GM13976 (cell line): ENCODE measurements around the gene ZSWIM5.
"Not testable (repeated sequence)": the region's sequence is repeated elsewhere in the genome, so short reads cannot be mapped to it uniquely, and the experiment has no call there.

Source experiments
- DNase-seq: peaks from one replicate; pipeline ENCODE4 v3.0.0; 2012; ENCODE audit warnings: low spot score
- in situ Hi-C: fragments of 300-500 bp; cut with MboI; formaldehyde crosslinking; loops from one replicate; pipeline ENCODE4 v1.12.0; 2022; ENCODE audit warnings: low sequenced_read_pairs, mixed read lengths, inconsistent platforms; ENCODE audit not compliant: unreplicated experiment
- TF ChIP-seq, protein P1 (sequence below): IDR thresholded peaks from 2 replicates; pipeline ENCODE4 v1.5.1; 2012; ENCODE audit warnings: borderline replicate concordance, mild to moderate bottlenecking; ENCODE audit not compliant: insufficient read depth; ENCODE audit errors: extremely low read depth, missing control alignments, control extremely low read depth

ZSWIM5 gene

DNA sequence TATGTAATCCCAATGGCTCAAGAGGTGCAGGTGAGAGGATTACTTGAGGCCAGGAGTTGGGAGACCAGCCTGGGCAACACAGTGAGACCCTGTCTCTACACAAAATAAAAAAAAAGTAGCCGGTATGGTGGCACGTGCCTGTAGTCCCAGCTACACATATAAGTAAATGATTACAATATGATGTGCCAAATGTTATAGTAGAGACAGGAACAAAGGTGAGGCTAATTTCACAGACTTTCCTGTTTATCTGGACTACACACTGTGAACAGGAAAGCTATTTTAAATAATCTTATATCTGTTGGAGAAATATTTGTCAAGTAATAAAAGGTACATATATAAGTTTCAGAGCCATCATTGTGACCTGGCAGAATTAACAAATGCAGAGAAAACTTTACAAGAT is 116.7 kb downstream of the ZSWIM5 start:
- TF ChIP-seq, protein P1, sequence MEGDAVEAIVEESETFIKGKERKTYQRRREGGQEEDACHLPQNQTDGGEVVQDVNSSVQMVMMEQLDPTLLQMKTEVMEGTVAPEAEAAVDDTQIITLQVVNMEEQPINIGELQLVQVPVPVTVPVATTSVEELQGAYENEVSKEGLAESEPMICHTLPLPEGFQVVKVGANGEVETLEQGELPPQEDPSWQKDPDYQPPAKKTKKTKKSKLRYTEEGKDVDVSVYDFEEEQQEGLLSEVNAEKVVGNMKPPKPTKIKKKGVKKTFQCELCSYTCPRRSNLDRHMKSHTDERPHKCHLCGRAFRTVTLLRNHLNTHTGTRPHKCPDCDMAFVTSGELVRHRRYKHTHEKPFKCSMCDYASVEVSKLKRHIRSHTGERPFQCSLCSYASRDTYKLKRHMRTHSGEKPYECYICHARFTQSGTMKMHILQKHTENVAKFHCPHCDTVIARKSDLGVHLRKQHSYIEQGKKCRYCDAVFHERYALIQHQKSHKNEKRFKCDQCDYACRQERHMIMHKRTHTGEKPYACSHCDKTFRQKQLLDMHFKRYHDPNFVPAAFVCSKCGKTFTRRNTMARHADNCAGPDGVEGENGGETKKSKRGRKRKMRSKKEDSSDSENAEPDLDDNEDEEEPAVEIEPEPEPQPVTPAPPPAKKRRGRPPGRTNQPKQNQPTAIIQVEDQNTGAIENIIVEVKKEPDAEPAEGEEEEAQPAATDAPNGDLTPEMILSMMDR: no peak
- in situ Hi-C loops: loop anchor here (10.0 kb wide), 1 partner anchor 55 kb away; no protein-coding TSS in a partner anchor
- no peak for DNase-seq

DNA sequence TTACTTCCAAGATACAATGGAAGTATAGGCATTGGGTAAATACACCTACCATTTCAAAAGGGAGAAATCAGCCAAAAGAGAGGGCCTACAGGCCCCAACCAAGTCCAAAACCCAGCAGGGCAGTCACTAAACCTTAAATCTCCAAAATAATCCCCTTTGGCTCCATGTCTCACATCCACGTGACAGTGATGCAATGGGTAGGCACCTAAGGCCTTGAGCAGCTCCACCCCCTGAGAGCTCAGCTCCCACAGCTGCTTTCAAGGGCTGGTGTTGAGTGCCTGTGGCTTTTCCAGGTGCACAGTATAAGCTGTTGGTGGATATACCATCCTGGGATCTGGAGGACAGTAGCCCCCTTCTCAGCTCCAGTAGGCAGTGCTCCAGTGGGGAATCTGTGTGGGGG is 121.8 kb downstream of the ZSWIM5 start:
- in situ Hi-C loops: no loop called here
- TF ChIP-seq, protein P1: no peak
- DNase-seq: no peak

DNA sequence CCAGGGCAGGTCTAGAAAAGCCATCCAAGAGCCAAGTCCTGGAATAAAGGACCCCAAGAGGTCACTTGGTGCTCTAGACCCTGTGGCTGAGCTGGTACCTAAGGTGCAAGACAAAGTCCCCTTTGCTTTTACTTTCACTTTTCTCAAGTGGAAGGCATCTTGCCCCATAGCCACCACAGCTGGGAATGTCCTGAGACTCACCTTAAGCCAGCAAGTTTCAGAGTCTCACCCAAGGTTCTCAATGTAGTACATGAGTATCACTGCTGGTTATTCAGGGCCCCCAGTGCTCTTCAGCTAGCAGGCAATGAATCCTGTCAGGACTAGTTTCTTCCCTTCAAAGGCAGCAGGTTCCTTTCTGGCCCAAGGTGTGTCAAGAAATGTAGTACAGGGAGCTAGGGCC is 126.9 kb downstream of the ZSWIM5 start:
- DNase-seq: no peak
- in situ Hi-C loops: no loop called here
- TF ChIP-seq, protein P1: no peak

DNA sequence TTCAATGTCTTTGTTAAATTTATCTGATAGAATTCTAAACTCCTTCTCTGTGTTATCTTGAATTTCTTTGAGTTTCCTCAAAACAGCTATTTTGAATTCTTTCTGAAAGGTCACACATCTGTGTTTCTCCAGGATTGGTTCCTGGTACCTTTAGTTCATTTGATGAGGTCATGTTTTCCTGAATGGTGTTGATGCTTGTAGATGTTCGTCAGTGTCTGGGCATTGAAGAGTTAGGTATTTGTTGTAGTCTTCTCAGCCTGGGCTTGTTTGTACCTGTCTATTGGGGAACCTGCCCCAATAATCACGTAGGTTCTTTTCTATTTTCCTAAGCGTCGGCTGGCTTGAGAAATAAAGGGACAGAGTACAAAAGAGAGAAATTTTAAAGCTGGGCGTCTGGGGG is 129.4 kb downstream of the ZSWIM5 start:
- in situ Hi-C loops, DNase-seq: not testable (repeated sequence)

DNA sequence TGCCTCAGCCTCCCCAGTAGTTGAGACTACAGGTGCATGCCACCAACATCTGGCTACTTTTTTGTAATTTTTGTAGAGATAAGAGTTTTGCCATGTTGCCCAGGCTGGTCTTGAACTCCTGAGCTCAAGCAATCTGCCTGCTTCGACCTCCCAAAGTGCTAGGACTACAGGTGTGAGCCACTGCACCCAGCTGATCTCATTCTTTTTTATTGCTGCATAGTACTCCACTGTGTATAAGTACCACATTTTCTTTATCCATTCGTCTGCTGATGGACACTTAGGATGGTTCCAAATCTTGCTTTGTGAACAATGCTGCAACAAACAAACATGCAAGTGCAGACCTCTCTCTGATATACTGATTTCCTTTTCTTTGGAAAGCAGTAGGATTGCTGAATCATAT is 134.8 kb downstream of the ZSWIM5 start:
- TF ChIP-seq, protein P1: no peak
- DNase-seq: no peak
- in situ Hi-C loops: no loop called here

DNA sequence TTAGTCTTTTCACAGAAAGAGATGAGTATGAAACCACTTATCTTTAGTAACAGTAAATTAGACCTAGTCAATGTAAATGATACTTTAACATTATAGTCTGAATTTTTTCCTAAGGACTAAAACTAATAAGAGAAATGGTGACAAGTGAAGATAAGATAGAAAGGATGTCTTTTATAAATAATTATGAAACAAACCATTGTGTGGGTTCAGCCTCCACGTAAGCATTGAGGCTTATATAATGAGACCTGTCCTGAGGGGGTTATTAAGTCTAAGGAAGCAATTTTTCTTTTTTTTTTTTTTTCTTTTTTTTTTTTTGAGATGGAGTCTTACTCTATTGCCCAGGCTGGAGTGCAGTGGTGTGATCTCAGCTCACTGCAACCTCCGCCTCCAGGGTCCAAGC is 138.6 kb downstream of the ZSWIM5 start:
- no peak for DNase-seq
- in situ Hi-C loops: no loop called here
- TF ChIP-seq, protein P1: no peak

DNA sequence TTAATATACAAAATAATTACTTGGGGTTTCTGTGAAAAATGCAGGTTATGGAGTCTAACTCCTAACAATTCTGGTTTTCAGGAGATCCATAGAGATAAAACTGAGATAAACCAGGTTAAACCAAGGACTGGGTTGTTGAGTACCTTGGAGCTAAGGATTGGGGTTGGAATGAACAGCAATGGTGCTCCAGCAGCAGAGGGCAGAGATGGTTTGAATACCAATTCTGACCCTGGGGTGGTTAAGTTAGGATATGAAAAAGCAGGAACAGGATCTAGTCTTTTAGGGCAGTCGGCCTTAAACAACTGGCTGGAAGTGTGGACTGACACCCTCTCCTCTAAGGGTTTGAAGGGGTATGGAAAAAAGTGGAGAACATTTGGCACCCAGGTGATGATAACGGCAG is 141.3 kb downstream of the ZSWIM5 start:
- DNase-seq: no peak
- TF ChIP-seq, protein P1: no peak
- in situ Hi-C loops: no loop called here

DNA sequence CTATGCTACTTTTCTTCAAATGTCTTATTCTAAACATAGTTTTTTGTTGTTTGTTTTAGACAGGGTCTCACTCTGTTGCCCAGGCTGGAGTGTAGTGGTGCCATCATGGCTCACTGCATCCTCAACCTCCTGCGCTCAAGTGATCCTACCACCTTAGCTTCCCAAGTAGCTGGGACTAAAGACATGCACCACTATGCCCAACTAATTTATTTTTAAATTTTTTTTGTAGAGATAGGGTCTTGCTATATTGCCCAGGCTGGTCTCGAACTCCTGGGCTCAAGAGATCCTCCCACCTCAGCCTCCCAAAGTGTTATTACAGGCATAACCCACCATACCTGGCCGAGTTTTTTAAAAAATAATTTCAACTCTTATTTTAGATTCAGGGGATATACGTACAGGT is 143.9 kb downstream of the ZSWIM5 start:
- DNase-seq: not testable (repeated sequence)

More for the DNA sequence above, 143.9 kb downstream of the ZSWIM5 start:
- in situ Hi-C loops: not testable (repeated sequence)
